ENCODE data around the gene UBFD1.
"Not testable (repeated sequence)": the region's sequence is repeated elsewhere in the genome, so short reads cannot be mapped to it uniquely, and the experiment has no call there.

Gene UBFD1

GRCh38 chr16:23610905-23611304 is 53.4 kb downstream of the UBFD1 start:
- not testable (repeated sequence) for DNase-seq

GRCh38 chr16:23611936-23612335 is 54.4 kb downstream of the UBFD1 start:
- DNase-seq: no peak

GRCh38 chr16:23615805-23616204 is 58.3 kb downstream of the UBFD1 start:
- no peak for DNase-seq
